GM12875 (cell line): ENCODE data around the gene SORT1.
"Not testable (repeated sequence)": the region's sequence is repeated elsewhere in the genome, so short reads cannot be mapped to it uniquely, and the experiment has no call there.

Source experiments
- H3K4me3 ChIP-seq: one replicate; pipeline ENCODE4 v1.5.1; 2011; ENCODE audit warnings: low read depth, low read length, control low read depth
- CTCF ChIP-seq: IDR thresholded peaks from 2 replicates; pipeline ENCODE4 v1.5.1; 2011; ENCODE audit warnings: low read depth, mild to moderate bottlenecking, control low read depth, inconsistent platforms, low read length, moderate library complexity, borderline replicate concordance; ENCODE audit not compliant: insufficient read depth

The SORT1 gene

GRCh38 chr1:109396513-109396839, 1.2 kb downstream of the SORT1 start:
- no peak for TF ChIP-seq CTCF
- H3K4me3 ChIP-seq, result no peak overlapping the region

DNA sequence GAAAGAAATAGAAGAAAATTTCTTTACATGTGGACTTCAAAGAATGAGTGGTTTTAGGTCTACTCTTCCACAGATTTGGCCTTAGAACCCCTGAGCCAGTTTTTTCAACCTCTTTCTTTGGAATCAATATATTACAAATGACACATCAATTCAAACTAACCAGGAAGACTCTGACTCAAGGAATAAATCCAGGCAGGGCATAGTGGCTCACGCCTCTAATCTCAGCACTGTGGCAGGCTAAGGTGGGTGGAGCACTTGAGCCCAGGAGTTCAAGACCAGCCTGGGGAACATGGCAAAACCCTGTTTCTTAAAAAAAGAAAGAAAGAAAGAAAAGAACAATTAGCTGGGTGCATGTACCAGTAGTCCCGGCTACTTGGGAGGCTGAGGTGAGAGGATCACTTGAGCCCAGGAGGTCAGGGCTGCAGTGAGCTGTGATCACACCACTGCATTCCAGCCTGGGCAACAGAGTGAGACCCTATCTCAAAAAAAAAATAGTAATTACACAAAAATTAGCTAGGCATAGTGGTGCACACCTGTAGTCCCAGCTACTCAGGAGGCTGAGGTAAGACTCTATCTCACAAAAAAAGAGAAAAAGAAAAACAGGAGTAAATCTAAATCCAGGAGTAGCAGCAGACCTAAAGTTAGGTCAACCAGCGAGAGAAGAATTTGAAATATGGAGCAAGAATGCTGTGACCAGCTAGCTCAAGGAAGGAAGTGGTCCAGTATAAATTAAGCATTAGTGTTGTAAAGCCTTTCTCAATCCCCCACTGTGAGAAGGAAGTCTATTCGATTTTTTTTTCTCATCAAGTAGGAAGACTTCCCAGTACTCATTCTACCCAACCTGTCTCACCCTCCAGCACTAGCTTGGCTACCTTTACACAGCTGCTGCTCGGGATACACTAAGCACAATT, 1.9 kb downstream of the SORT1 start:
- H3K4me3 ChIP-seq, result no peak overlapping the region
- TF ChIP-seq CTCF, result no peak

DNA sequence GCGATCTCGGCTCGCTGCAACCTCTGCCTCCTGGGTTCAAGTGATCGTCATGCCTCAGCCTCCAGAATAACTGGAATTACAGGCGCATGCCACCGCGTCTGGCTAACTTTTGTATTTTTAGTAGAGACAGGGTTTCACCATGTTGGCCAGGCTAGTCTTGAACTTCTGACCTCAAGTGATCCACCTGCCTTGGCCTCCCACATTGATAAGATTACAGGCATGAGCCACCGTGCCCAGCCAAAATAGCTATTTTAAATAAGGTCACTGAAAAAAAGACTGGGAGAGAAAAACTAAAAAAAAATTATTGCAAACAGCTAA, 2.5 kb downstream of the SORT1 start:
- H3K4me3 ChIP-seq, result not testable (repeated sequence)

DNA sequence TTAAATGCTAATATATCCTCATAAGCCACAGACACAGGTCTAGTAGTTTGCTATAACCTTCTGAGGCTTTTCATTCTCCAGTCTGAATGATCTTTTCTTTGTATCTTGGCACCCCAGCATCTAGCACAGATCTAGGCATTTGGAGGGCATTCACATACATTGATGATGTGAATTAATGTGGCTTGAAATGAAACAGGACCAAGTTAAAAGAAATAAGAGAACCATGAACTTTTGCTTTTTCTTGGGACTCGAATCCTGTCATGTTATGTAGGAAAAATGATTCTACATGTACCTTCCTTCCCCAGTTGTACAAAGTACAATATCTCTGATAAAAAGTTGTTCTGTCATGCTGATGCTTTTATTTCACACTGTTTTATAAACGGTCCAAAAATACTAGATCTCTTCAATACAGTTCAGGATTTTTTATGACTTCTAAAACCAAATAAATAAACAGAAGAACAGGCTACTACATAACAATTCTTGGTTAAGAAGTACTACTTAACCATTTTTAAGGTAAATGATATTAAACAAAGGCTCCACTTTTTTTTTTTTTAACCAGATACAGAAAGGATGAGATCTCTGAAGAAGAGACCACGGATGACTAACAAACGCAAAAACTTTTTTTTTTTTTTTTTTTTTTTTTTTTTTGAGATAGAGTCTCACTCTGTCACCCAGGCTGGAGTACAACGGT, 3.0 kb downstream of the SORT1 start:
- no peak overlapping the region for H3K4me3 ChIP-seq
- TF ChIP-seq CTCF, result no peak

GRCh38 chr1:109393617-109394233, 4.0 kb downstream of the SORT1 start:
- no peak overlapping the region for H3K4me3 ChIP-seq
- no peak for TF ChIP-seq CTCF

GRCh38 chr1:109392788-109393616, 4.7 kb downstream of the SORT1 start:
- no peak for TF ChIP-seq CTCF
- no peak overlapping the region for H3K4me3 ChIP-seq
